GM10847 (cell line): Measurements from ENCODE around the gene MBP.

ENCODE experiments used
- POLR2A ChIP-seq: IDR thresholded peaks from 2 replicates; pipeline ENCODE4 v1.6.1; 2011; ENCODE audit not compliant: insufficient read length; ENCODE audit errors: extremely low read depth

MBP gene

DNA sequence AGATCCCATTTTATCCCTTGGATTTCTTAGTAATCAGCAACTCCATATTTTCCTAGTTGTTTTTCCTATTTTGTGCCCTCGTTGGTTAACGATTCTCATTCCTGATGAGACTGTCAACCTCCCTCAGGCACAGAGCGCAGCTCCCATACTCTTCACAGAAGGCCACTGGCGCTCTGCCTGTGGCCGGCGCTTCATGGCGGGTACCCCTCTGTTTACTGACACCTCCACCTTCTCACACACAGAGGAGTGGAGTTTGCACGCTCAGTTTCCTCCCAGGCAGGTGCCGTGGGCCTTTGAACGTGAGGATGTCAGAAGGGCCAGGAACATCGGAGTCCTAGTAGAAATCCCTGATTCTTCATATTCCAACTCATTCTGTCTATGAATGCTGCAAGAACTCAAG lies 139.0 kb downstream of the MBP start:
- TF ChIP-seq POLR2A: no peak

DNA sequence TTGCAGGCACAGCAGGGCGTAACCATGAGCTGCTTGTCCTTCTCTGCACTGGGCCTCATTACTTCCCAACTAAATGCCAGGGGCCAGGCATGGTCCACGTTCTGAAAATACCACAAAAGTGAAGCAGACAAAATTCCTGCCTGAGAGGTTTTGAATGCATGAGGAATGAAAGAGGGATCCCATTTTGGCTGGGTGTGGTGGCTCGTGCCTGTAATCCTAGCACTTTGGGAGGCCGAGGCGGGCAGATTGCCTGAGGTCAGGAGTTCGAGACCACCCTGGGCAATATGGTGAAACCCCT lies 139.5 kb downstream of the MBP start:
- no peak for TF ChIP-seq POLR2A

DNA sequence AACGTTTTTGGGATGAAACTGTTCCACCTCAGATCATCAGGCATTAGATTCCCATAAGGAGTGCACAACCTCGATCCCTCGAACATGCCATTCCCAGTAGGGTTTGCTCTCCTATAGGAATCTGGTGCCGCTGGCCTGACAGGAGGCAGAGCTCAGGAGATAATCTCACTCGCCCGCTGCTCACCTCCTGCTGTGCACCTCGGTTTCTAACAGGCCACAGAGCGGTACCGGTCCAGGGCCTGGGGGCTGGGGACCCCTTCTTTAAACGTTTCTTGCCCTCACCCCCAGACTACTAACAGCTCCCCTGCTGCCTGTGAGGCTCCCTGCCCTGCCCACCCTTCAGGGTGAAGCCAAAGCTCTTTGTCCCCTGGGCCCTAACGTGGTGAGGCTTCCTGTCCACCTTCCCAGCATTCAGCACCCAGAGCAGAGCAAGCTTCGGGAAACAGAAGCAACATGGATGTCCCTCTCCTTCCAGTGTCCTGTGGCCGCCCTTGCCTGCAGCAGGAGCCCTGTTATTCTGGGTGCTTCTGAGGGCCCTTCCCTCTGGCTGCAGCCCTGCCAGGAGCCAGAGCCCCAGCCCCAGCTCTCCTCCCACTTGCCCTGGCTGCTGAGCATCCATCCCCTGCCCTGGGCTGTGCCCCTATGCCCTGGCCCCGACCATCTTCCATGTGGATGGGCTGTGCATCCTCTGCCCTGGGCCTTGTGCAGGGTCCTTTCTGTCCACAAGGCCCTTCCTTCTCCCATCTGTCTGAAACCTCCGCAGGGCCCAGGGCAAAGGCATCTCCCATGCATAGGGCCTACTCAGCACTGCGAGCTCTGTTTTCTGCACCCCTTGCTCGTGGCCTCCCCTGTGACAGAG lies 140.1 kb downstream of the MBP start:
- no peak for TF ChIP-seq POLR2A

DNA sequence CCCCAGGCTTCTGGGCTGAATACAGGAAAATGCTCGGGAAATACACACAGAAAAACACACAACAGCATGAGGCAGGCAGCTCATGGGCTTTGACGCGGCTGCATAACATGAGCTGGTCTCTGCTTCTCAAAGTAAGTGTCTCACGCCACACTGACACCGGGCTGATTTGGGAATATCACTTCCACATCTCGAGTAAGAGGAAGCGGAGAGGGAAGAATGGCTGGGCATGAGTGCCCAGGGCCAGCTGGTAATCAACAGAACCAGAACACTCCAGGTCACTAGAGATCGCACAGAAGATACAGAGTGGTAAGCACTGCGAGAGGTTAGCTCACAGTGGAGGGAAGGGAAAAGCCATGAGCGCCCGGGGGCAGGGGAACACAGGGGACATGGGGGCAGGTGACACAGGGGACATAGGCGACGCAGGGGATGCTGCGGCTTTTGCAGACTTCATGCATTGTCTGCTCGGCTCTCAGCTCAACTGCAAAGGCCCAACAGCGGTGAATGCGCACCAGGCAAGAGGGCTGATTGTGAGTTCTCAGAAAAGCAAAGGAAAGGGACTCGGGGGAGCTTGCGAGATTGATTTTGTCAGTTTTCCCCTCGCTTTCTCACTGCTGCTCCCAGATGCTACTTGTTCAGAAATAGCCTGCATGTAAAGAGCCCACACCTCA lies 141.4 kb downstream of the MBP start:
- no peak for TF ChIP-seq POLR2A

DNA sequence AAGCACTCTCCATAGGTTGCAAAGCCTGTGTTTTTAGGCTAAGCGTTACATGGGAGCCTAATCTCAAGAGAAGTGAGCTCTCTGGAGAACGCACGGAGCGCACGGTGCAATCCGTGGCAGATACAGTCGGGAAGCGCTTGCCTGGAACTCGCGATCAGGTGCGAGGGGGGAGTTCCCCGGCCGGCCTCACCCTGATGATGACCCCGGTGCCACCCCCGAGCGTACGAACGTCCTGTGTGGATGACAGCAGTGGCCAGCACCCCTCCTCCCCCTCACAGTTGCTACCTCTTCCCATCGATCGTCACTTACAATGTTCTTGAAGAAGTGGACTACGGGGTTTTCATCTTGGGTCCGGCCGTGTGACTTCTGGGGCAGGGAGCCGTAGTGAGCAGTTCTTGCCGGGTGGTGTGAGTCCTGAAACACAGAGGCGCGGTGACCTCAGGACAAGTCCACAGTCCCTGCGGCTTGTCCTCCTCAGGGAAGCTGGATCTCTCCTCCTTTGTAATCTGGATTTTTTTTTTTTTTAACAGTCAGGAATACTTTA lies 142.9 kb downstream of the MBP start:
- TF ChIP-seq POLR2A: no peak

DNA sequence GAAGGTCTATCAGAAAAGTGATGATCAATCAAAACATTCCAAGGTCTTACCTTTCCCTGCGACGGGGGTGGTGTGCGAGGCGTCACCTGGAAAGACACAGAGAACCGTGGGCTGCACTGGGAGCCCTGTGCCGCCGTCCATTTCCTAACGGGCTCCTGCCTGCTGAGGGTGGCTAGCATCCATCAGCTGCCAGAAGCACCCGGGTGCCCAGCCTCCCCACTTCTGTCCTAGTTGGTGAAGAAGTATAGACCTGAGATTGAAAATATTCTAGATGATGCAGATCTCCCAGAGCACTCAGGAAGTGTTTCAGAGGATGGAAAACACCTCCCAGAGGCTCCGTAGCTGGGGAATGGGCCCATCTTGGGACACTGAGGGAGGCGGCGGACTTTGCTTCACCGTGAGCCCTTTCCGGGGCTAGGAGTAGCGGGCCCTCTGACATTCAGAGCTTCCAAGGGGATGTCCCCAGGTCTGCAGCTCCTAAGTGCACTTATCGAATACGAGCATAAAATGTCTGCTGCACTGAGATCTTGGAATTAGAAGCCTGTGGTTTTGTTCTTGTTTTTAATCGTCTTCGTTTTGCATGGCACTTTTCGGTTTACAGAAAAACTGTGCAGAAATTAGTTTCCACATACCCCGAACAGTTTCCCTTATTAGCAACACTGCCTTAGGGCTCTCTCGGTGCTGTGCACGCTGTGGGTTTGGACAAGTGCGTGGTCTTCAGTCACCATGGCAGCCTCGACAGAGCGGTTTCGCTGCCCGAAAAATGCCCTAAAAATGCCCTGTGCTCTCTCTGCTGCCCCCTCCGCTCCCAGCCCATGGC lies 143.5 kb downstream of the MBP start:
- no peak for TF ChIP-seq POLR2A

DNA sequence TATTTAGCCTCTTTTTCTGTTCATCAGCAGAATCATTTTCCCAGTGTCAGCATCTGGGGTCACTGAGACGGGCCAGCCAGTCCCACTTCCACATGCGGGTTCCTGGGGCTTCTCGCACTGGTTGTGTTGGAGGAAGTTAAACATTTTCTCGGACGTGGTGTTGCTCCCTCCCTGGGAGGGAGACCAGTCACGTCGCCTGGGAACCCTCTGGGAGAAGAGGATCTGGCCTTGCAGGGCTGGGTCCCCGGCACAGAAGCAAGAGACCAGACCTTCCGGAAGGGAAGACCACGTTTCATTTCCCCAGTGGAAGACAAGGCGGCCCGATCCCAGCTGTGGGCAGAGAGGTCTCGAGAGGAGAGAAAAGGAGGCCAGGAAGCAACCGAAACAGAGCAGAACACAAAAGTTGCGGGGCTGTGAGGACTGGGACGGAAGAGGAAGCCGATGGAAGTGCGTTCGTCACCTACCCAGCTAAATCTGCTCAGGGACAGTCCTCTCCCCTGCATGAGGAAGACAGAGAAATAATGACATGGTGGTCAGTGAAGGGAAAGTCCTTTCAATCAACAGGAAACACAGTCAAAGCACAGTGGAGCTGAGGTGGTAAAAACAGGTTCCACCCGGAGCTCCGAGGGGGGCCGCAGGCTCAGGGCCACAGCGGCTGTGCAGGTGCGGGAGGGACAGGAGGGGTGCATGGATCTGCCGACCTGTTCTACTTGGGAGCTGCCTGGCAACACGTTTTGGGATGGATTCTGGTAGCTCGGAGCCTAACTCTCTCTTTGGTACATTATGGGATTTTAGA lies 144.4 kb downstream of the MBP start:
- no peak for TF ChIP-seq POLR2A

DNA sequence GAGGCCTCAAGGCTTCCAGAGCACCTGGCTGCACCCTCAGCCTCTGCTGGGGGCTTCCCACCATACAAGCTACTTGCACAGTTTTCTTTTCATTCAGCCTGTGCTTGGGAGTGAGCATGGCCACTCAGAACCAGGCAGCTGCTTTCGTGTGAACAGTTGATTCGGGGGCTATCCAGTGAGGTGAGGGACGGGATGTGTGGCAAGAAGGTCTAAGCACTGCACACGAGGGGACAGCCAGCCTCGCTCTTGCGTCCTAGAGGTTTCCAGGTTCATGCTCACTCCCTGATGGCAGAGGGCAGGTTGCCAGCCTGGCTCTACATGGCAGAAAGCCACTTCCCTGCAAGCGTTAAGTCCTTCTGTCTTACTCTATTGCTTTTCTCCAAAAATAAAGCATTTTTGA lies 146.2 kb downstream of the MBP start:
- no peak for TF ChIP-seq POLR2A

DNA sequence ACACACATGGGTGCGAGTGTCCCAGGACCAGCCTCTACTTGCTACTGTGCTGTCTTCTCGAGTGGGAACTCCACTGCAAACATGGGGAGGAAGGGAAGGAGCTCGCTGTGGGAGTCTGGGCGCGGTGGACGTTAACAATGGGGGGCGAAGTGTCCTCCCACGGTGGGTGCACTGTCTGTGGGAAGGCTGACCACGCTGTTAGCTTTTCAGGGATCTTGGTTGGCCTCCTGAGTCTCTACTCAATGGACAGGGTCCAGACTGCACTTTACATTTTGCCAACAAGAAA lies 146.7 kb downstream of the MBP start:
- TF ChIP-seq POLR2A: no peak

DNA sequence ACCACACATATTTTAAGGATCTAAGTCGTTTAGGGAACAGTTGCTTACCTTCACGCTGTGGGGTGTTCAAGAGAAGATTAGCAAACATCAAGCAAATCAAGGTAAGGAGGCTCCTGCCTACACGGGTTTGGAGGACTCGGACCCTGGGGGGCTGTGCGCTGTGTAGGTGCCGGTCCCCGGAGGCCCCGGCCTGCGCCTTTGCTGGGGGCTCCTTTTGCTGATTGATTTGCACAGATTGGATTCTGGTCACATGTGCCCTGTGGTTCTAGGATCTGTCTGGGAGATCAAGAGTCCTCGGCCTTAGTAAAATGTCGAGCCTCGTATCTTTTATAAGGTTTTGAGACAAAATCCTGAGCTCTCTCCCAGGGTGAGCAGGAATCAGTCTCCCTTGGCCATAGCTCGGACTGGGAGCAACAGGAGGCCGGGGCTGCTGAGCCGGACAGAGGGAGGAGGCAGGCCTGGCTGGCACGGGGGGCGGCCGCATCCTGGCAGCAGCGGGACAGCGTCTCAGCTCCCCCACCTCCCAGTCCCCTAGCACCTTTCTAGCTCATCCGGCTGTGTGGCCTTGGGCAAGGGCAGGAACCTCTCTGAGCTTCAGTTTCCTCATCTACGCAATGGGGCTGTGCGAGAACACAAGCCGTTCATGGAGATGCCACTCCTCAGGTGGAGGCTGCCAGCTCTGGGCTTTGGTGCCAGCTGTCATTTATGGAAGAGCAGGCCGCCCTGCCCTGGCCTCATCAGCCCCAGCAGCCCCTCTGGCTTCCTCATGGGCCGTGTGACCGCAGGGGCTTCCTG lies 147.2 kb downstream of the MBP start:
- no peak for TF ChIP-seq POLR2A

DNA sequence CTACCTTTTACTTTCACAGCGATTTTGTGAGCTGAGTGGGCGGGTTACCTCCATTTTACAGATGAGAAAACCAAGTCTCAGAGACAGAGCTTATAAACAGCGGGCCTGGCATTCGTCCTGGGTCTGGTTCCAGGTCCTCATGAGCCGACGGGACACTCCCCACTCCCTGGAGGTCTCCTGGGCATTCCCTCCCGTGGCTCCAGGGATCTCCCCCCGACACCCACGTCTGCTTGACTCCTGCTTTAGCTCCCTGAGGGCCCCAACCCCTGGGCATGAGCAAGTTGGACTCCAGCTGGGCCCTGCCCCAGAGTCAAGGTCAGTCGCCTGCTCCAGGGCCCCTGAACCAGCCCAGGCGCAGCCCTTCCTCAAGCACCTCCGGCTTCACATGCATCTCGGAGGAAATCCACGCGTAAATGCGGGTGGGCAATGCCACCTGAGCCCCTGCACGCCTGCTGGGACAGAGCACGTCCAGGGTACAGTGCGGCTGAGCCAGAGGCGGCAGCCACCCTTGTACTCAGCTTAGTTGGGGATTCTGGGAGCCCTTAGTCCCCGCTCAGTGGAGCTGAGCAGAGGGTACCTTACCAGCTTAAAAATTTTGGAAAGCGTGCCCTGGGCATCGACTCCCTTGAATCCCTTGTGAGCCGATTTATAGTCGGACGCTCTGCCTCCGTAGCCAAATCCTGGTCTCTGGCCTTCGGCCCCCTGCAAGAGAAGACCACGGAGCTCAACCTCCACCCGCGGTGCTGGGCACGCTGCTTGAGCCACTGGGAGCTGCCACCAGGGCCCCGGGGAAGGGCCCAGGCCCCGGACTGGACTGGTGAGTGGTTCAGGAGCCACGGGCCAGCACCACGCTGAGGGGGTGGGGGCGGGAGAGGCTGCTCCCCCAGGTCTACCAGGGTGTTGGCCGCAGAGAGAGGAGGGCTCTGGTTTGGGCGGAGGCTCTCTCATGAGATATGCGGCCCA lies 148.1 kb downstream of the MBP start:
- no peak for TF ChIP-seq POLR2A

DNA sequence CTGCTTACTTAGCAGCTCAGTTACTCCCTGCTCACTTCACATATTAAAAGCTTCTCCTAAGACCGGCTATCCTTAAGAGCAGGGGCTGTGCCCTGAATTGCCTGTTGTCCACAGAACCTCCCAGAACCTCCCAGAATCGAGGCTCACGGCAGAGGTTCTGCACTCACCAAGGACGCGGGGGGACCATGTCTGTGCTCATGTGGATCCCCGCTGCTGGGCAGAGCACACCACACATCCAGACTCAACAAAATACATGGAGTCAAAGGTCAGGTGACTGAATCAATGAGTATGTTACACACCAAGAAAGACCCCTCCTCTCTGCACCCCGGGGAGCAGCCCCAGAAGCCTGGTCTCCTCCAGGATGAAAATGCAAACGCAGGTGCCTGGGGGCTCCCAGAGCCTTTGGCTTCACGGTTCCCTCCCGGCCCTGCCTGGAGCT lies 149.0 kb downstream of the MBP start:
- no peak for TF ChIP-seq POLR2A

DNA sequence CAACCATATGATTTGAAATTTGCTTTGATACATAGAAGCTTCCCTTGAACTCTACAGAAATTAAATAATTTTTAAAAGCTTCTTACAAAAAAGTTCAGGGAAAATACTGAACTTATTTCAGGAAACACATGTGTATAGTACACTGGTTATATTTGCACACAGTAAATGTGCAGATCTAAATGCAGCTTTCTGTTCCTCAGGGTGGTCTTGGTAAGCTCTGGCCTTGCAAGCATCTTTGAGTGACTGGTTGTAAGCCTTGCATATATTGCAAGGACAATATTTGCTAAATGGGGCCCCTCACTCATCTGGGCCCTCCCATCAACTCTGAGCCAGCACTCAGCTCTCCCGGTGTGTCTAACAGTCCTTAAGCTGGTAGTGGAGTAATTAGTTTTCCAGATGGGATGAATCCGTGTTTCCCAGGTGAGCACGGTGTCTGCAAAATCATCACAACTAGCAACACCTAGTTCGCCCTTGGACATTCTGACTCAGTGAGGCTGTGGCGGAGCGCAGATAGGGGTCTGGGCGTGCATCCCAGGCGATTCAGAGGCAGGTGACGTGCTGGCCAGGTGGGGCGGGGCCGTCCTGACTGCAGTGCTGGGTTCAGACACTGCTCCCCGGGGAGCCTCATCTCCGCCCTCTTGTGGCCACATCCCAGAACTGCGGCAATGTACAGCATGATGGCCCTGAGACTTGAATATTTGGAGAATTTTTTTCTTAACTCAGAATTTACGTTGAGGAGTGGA lies 149.6 kb downstream of the MBP start:
- no peak for TF ChIP-seq POLR2A

DNA sequence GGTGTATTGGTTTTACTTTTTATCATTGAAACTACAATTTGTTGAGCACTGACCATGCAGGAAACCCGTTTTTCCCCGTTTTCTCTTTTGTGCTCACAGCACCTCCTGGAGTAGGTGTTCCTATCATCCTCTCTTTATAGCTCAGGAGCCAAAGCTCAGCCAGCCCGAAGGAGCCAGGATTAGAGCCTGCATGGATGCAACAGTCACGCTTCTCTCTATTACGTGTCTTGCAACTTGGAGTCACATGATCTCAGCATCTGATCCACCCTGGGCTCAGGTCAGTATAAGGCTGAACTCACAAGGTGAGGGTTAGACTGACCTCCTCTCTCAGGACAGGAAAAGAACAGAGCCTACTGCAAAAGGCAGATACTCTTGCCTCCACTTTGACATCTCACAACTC lies 150.5 kb downstream of the MBP start:
- TF ChIP-seq POLR2A: no peak
